ENCODE measurements around the gene HAUS8.

DNA sequence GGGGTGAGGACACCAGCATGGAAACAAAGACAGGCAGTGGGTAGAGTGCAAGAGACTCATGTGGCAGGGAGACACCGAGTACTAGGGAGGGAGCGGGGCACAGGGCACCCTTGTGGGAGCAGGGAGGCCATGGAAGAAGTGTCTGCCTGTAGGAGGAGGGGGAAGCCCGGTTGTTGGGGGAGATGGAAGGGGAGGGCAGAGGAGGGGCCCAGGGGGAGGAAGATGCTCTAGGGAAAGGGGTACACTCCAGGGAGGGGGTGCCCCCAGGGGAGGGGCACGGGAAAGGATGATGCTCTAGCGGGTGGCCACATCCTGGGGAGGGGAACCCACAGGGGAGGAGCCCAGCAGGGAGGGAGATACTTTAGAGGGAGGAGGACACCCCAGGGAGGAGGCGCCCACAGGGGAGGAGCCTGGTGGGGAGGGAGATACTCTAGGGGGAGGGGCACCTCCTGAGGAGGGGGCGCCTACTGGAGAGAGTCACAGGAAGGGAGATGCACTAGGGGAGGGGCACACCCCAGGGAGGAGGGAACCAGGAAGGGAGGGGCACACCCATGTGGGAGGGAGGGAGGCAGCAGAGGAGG lies 73.6 kb downstream of the HAUS8 start:
- TF ChIP-seq, protein P1, sequence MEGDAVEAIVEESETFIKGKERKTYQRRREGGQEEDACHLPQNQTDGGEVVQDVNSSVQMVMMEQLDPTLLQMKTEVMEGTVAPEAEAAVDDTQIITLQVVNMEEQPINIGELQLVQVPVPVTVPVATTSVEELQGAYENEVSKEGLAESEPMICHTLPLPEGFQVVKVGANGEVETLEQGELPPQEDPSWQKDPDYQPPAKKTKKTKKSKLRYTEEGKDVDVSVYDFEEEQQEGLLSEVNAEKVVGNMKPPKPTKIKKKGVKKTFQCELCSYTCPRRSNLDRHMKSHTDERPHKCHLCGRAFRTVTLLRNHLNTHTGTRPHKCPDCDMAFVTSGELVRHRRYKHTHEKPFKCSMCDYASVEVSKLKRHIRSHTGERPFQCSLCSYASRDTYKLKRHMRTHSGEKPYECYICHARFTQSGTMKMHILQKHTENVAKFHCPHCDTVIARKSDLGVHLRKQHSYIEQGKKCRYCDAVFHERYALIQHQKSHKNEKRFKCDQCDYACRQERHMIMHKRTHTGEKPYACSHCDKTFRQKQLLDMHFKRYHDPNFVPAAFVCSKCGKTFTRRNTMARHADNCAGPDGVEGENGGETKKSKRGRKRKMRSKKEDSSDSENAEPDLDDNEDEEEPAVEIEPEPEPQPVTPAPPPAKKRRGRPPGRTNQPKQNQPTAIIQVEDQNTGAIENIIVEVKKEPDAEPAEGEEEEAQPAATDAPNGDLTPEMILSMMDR (IDR thresholded peaks at IDR 0.05): no peak
- TF ChIP-seq POLR2A (IDR thresholded peaks at IDR 0.05): no peak
